ENCODE results near the gene SRGAP2. TPM values are rescaled to one million over a fixed set of nuclear protein-coding genes. Genes with fewer than 3 reads are reported as not detected.
A peak's percentile ranks its signal among the peaks of the same experiment; 100 is the strongest.
"Not testable (repeated sequence)": the region's sequence is repeated elsewhere in the genome, so short reads cannot be mapped to it uniquely, and the experiment has no call there.

The SRGAP2 gene
- 100 to 1,000 TPM in 3 of 4 donors, 10 to 100 TPM in 1; 81.2 to 161 (median 113) TPM for total RNA-seq

DNA sequence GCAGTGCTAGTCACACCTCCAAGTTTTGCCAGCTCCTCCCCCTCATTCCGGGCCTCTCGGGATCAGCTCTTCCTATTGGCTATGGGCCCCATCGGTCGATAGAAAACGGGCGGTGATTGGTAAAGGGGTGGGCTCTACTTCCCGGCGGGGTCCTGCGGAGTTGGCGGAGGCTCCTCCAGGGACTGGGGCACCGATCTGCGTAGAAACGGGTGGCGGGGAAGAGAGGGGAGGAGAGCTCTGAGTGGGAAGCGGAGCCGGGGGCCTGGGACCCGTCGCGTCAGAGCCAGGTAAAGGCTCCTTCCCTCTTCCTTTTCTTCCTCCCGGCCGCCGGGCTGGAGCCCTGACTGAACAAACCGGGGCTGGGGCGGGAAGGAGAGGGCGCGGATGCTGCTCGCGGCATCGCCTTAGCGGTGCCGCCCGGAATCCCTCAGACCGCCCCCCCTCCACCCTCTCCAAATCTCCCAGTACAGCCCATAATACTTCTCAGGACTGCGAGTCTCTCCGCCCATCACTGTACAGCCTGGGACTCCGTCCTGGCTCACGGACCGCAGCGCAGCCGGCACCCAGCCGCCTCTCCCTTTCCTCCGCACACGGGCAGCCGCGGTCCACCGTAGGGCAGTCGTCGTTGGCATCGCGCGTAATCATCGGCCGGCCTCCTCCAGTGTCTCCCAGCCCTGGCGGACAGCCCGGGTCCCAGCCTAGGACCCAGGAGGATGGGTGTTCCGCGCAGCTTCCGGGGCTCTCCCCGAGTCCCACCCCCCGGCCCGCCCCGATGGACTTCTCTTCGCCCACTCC is at the start of gene SRGAP2:
Gene SRGAP2 (plus strand): TSS at position 178 of the 795 bp plus-strand sequence. CDS start 2,430 bp downstream, outside the sequence.
- intact Hi-C loops (cut with DNase I; ENCODE audit: low total_unique reads): not testable (repeated sequence)
- WGBS, 2 donors: 0% methylated on average over 8 of the region's 63 CpGs; no CpG with 5 or more reads in 1 of the 2 donors
- peak; percentile 69 to 91 for DNase-seq (ENCODE audit: low spot score in 2 of 2)
- H3K4me3 ChIP-seq (ENCODE audit: low read depth, poor library complexity, severe bottlenecking): peak within 1 kb of the TSS; percentile 38

- 0 to 16% methylated on average over 2 to 4 of the region's 10 CpGs for WGBS, 2 donors
- intact Hi-C loops (cut with DNase I; ENCODE audit: low total_unique reads); DNase-seq (ENCODE audit: low spot score in 2 of 2); H3K4me3 ChIP-seq (ENCODE audit: low read depth, poor library complexity, severe bottlenecking): not testable (repeated sequence)
These were observed 35.9 kb upstream of the SRGAP2 start for GRCh38 chr1:206167350-206168029.

DNA sequence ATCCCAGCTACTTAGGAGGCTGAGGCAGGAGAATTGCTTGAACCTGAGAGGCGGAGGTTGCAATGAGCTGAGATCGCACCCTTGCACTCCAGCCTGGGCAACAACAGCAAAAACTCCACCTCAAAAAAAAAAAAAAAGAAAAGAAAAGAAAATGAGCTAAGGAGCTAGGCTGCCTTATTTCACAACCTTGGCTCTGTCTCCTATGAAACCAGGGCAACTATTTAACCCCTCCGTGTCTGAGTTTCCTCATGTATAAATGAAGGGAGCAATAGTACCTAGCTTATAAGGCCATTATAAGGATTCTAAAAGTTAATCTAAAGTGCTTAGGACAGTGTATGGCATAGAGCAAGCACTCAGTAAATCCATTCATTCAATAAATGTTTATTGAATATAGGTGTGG is 33.5 kb upstream of the SRGAP2 start:
- H3K4me3 ChIP-seq (ENCODE audit: low read depth, poor library complexity, severe bottlenecking); intact Hi-C loops (cut with DNase I; ENCODE audit: low total_unique reads): not testable (repeated sequence)
- peak in 1 of 2 donors; percentile 16 for DNase-seq (ENCODE audit: low spot score in 2 of 2)
- 23 to 60% methylated on average over 2 of the region's 3 CpGs for WGBS, 2 donors

- intact Hi-C loops (cut with DNase I; ENCODE audit: low total_unique reads); H3K4me3 ChIP-seq (ENCODE audit: low read depth, poor library complexity, severe bottlenecking); DNase-seq (ENCODE audit: low spot score in 2 of 2): not testable (repeated sequence)
- 100% methylated on average over 1 of the region's 2 CpGs for WGBS, 2 donors
These were observed 30.1 kb upstream of the SRGAP2 start for GRCh38 chr1:206173110-206173719.

- intact Hi-C loops (cut with DNase I; ENCODE audit: low total_unique reads); H3K4me3 ChIP-seq (ENCODE audit: low read depth, poor library complexity, severe bottlenecking): not testable (repeated sequence)
- peak in 1 of 2 donors; percentile 48 for DNase-seq (ENCODE audit: low spot score in 2 of 2)
- 61 to 70% methylated on average over 6 of the region's 7 CpGs for WGBS, 2 donors
These were observed 29.0 kb upstream of the SRGAP2 start for GRCh38 chr1:206174182-206174868.

DNA sequence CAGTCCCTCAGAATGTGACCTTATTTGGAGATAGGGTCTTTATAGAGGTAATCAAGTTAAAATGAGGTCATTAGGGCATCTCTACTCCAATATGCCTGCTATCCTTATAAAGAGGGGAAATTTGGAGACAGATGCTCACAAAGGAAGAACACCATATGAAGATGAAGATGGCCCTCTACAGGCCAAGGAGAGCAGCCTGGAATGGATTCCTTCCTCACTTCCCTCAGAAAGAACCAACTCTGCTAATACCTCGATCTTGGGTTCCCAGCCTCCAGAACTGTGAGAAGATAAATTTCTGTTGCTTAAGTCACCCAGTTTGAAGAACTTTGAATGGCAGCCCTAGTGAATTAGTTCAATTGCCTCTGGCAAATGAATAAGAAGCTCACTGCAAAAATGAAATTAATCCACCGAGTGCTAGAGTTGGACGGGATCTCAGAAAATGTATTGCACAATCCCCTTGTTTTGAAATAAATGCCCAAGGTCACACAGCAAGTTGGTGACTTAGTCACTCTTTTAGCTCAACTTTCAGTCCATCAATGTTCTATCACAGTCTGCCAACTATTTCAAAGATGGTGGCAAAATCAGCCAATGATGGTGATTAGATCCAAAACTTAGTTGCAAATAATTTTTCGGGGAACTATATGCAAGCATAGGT is 27.8 kb upstream of the SRGAP2 start:
- intact Hi-C loops (cut with DNase I; ENCODE audit: low total_unique reads); H3K4me3 ChIP-seq (ENCODE audit: low read depth, poor library complexity, severe bottlenecking); DNase-seq (ENCODE audit: low spot score in 2 of 2): not testable (repeated sequence)
- WGBS, 2 donors: 0 to 13% methylated on average over 1 of the region's 4 CpGs

DNA sequence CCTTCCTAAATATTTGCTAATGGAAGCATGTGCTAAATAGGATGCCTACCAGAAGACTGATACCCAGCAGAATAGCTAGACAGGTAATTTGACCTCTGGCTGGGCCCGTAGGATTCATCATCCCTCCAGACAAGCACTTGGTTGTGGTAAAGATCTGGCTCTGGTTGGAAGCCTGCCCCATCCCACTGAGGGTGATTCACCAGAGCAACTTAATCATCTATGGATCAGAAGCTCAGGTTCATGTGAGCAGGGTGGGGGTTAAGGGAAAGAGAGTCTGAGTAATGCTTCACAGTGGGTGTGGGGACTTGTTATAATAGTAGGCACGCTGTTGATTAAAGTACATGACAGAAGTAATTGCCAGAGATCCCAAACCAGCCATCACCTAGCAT is 27.2 kb upstream of the SRGAP2 start:
- intact Hi-C loops (cut with DNase I; ENCODE audit: low total_unique reads): not testable (repeated sequence)

GRCh38 chr1:206178061-206178989 is 25.0 kb upstream of the SRGAP2 start:
- 87 to 92% methylated on average over 8 to 9 of the region's 9 CpGs for WGBS, 2 donors
- intact Hi-C loops (cut with DNase I; ENCODE audit: low total_unique reads); H3K4me3 ChIP-seq (ENCODE audit: low read depth, poor library complexity, severe bottlenecking); DNase-seq (ENCODE audit: low spot score in 2 of 2): not testable (repeated sequence)

More for the DNA sequence above, 27.2 kb upstream of the SRGAP2 start:
- H3K4me3 ChIP-seq (ENCODE audit: low read depth, poor library complexity, severe bottlenecking): not testable (repeated sequence)
- DNase-seq (ENCODE audit: low spot score in 2 of 2): peak in 1 of 2 donors; percentile 32
- WGBS, 2 donors: no CpG with 5 or more reads among the region's 2 CpGs

DNA sequence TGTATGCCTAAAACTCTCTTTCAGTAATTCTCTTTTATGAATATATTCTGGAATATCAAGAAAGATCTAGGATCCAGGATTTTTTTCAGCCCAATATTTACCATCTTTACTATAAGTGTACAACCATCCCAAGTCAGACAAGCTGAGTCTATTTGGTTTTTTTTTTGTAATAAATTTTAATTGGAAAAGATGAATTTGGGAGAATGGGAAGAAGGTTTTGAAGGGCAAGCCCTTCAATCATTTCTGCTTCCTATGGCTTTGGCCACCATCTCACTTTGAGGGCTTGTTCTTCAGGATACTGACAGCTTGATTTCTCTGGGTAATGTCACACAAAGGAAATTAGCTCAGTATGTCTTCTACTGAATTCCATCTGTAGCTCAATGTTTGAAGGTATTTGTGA is 23.7 kb upstream of the SRGAP2 start:
- H3K4me3 ChIP-seq (ENCODE audit: low read depth, poor library complexity, severe bottlenecking); intact Hi-C loops (cut with DNase I; ENCODE audit: low total_unique reads); DNase-seq (ENCODE audit: low spot score in 2 of 2): not testable (repeated sequence)

DNA sequence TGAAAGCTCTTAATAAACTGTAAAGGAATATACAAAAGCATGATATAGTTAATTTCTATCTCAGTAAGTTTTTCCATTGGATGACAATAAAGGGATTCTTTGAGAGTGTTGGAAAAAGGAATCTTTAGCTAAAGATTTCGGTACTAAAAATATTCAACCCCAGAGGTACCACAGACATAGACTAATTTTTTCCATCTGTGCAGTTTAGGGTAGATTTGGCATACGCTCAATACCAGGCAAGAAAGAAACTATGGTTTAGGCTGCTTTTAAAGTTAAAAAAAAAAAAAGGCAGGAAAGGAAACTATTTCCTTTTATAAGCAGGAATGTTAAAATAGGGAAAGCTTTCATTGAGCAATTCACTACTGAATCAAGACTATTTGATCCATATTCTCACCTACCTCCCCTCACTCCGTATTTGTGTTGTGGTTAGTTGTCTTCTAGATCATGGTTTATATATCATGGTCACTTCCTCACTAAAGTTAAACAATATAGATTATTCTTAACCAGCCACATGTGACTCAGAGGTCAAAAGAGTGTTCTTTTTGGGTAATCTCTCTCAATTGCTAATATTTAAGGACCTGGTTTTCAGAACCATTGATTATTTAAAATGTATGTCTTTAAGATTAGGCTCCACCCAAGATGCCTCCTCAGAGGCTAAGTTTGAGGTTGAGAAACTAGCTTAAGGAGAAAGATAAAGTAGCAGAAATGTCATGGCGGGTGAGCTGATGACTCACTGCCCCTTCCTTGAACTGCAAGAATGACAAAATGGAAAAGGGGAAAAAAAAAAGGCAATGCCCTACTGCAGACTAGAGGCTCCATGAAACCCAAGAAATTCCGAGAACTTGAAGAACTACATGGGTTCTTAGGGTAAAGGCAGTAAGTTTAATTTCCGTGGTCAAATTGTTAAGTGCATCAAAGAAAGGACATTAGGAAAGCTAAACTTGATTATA is 20.7 kb upstream of the SRGAP2 start:
- DNase-seq (ENCODE audit: low spot score in 2 of 2); H3K4me3 ChIP-seq (ENCODE audit: low read depth, poor library complexity, severe bottlenecking); intact Hi-C loops (cut with DNase I; ENCODE audit: low total_unique reads): not testable (repeated sequence)
- WGBS, 2 donors: 64 to 68% methylated on average over 5 of the region's 6 CpGs

GRCh38 chr1:206183788-206184187 is 19.6 kb upstream of the SRGAP2 start:
- no CpG with 5 or more reads among the region's 2 CpGs for WGBS, 2 donors
- intact Hi-C loops (cut with DNase I; ENCODE audit: low total_unique reads): not testable (repeated sequence)

GRCh38 chr1:206185778-206186177 is 17.6 kb upstream of the SRGAP2 start:
- DNase-seq (ENCODE audit: low spot score in 2 of 2); H3K4me3 ChIP-seq (ENCODE audit: low read depth, poor library complexity, severe bottlenecking); intact Hi-C loops (cut with DNase I; ENCODE audit: low total_unique reads): not testable (repeated sequence)
- WGBS, 2 donors: no CpG with 5 or more reads among the region's 3 CpGs

More at GRCh38 chr1:206183788-206184187, 19.6 kb upstream of the SRGAP2 start:
- not testable (repeated sequence) for DNase-seq (ENCODE audit: low spot score in 2 of 2); H3K4me3 ChIP-seq (ENCODE audit: low read depth, poor library complexity, severe bottlenecking)
